GM12891 (cell line): ENCODE results near the gene CSRP2.

Experiments used
- PAX5 ChIP-seq: IDR thresholded peaks from 2 replicates; pipeline ENCODE4 v1.6.1; 2011; ENCODE audit warnings: low read length, moderate library complexity, mild to moderate bottlenecking; ENCODE audit not compliant: insufficient read depth, severe bottlenecking
- POLR2A ChIP-seq: IDR thresholded peaks from 2 replicates; pipeline ENCODE4 v1.6.1; 2011; ENCODE audit warnings: low read depth, low read length, control low read depth
- POLR2AphosphoS5 ChIP-seq: IDR thresholded peaks from 2 replicates; pipeline ENCODE4 v1.6.1; 2011; ENCODE audit warnings: low read depth, low read length, control low read depth
- POU2F2 ChIP-seq: IDR thresholded peaks from 2 replicates; pipeline ENCODE4 v1.6.1; 2011; ENCODE audit warnings: low read depth, mild to moderate bottlenecking, control low read depth, low read length, moderate library complexity
- SPI1 ChIP-seq: IDR thresholded peaks from 2 replicates; pipeline ENCODE4 v1.6.1; 2011; ENCODE audit warnings: low read depth, low read length, control low read depth
- TAF1 ChIP-seq: IDR thresholded peaks from 2 replicates; pipeline ENCODE4 v1.6.1; 2011; ENCODE audit warnings: low read depth, low read length, control low read depth

DNA sequence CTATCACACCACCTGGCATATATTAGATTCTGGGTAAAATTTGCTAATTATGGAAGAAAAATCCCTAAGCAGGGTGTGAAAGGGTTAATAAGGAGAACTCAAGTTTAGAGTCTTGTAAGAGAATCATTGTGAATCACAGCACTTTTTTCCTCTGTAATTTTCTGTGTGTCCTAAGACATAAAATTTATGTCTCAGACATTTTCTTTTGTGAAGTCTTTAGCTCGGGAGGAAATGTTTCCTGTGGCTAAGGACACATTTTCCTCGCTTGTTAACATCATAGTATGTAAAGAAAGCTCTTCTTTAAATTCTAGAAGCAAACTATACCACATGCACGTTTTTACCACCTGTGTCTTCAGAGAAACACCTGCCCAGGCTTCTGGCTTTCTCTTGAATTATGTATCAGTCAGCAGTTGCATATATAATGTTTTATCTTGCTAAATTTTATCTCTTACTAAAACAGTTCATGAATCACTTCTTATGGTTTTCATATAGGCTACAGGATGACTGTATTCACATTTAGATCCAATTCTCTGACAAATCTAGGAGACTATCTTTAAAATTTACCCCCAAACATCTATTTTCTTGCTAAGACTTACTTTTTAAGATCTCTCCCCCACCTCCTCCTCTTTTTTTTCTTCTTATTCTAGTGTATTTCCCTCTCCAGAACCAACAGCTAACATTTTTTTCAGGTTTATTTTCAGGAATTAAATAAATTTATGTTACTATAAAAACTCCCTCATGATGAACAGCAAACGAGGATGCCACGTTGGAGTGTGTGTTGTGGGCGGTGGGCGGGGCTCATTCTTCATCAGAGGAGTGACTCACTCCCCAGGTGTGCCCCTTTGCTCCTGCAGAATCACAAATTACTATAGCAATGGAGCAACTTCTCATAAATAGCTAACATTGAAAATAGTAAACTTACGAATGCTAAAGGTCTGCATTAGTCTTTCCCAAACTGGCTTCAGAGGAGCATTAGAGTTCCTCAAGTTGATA lies 11.6 kb upstream of the CSRP2 start:
- TF ChIP-seq POLR2AphosphoS5: no peak
- TF ChIP-seq POLR2A: no peak
- no peak for TF ChIP-seq PAX5
- TF ChIP-seq TAF1: no peak
- no peak for TF ChIP-seq POU2F2
- no peak for TF ChIP-seq SPI1
